Nephron (organoid): Measurements from ENCODE around the gene JAZF1.

ENCODE experiments used
- H3K27ac Mint-ChIP-seq, 3 experiments: 2 replicates each; pipeline ENCODE4 v1.8.0; 2020; ENCODE audit warnings: mixed read lengths in 3 of 3, mild to moderate bottlenecking in 2 of 3, moderate library complexity in 1 of 3
- H3K27me3 Mint-ChIP-seq: 2 replicates; pipeline ENCODE4 v1.8.0; 2021; ENCODE audit warnings: low read depth, mild to moderate bottlenecking, moderate library complexity, mixed read lengths
- H3K36me3 Mint-ChIP-seq: 2 replicates; pipeline ENCODE4 v1.8.0; 2020; ENCODE audit warnings: low read depth, mixed read lengths
- H3K4me1 Mint-ChIP-seq: 2 replicates; pipeline ENCODE4 v1.8.0; 2020; ENCODE audit warnings: mixed read lengths
- H3K4me3 Mint-ChIP-seq, 3 experiments: 2 replicates each; pipeline ENCODE4 v1.8.0; 2020; ENCODE audit warnings: mild to moderate bottlenecking in 3 of 3, mixed read lengths in 3 of 3, moderate library complexity in 2 of 3
- H3K9me3 Mint-ChIP-seq: 2 replicates; pipeline ENCODE4 v1.8.0; 2020; ENCODE audit warnings: mixed read lengths
- CTCF ChIP-seq, 3 experiments: fragments of 200-600 bp; sonication (generic); IDR thresholded peaks; one replicate each; pipeline ENCODE4 v1.5.0; 2021; ENCODE audit warnings: antibody characterized with exemption in 3 of 3; ENCODE audit not compliant: unreplicated experiment in 3 of 3

The JAZF1 gene

GRCh38 chr7:28093623-28094232 is 86.9 kb downstream of the JAZF1 start:
- peaks cover 17% of the 10 kb centered on the region for H3K4me1 Mint-ChIP-seq
- TF ChIP-seq CTCF (IDR thresholded peaks at IDR 0.05; ENCODE audit: unreplicated experiment in 3 of 3), result peak; percentile 56 to 62 (median 60)
- no peak overlapping the region for H3K4me3 Mint-ChIP-seq

GRCh38 chr7:28091190-28091589 is 89.4 kb downstream of the JAZF1 start:
- no peaks in the 10 kb centered on the region for H3K27me3 Mint-ChIP-seq
- no peak overlapping the region for H3K27ac Mint-ChIP-seq
- no peaks in the 10 kb centered on the region for H3K36me3 Mint-ChIP-seq
- peaks cover 15% of the 10 kb centered on the region for H3K4me1 Mint-ChIP-seq
- H3K9me3 Mint-ChIP-seq, result no peaks in the 10 kb centered on the region
- no peak for TF ChIP-seq CTCF (IDR thresholded peaks at IDR 0.05; ENCODE audit: unreplicated experiment in 3 of 3)
- H3K4me3 Mint-ChIP-seq, result no peak overlapping the region

More at GRCh38 chr7:28093623-28094232, 86.9 kb downstream of the JAZF1 start:
- no peaks in the 10 kb centered on the region for H3K27me3 Mint-ChIP-seq
- no peak overlapping the region for H3K27ac Mint-ChIP-seq
- H3K9me3 Mint-ChIP-seq, result no peaks in the 10 kb centered on the region
- H3K36me3 Mint-ChIP-seq, result no peaks in the 10 kb centered on the region

- peaks cover 13% of the 10 kb centered on the region for H3K4me1 Mint-ChIP-seq
These were observed 91.5 kb downstream of the JAZF1 start for GRCh38 chr7:28088901-28089714.

GRCh38 chr7:28088032-28088431 is 92.6 kb downstream of the JAZF1 start:
- no peaks in the 10 kb centered on the region for H3K9me3 Mint-ChIP-seq
- no peak overlapping the region for H3K4me3 Mint-ChIP-seq
- peaks cover 17% of the 10 kb centered on the region for H3K4me1 Mint-ChIP-seq
- no peak overlapping the region for H3K27ac Mint-ChIP-seq
- H3K36me3 Mint-ChIP-seq, result no peaks in the 10 kb centered on the region
- H3K27me3 Mint-ChIP-seq, result no peaks in the 10 kb centered on the region
- TF ChIP-seq CTCF (IDR thresholded peaks at IDR 0.05; ENCODE audit: unreplicated experiment in 3 of 3), result no peak

More at GRCh38 chr7:28088901-28089714, 91.5 kb downstream of the JAZF1 start:
- no peak for TF ChIP-seq CTCF (IDR thresholded peaks at IDR 0.05; ENCODE audit: unreplicated experiment in 3 of 3)
- Mint-ChIP-seq H3K9me3 (no peaks in the 10 kb centered on the region), H3K27me3 (no peaks in the 10 kb centered on the region), H3K36me3 (no peaks in the 10 kb centered on the region), H3K27ac (no peak overlapping the region), H3K4me3 (no peak overlapping the region)

- Mint-ChIP-seq H3K4me1 (peaks cover 19% of the 10 kb centered on the region), H3K9me3 (no peaks in the 10 kb centered on the region), H3K27me3 (no peaks in the 10 kb centered on the region), H3K27ac (no peak overlapping the region), H3K36me3 (no peaks in the 10 kb centered on the region), H3K4me3 (no peak overlapping the region)
- no peak for TF ChIP-seq CTCF (IDR thresholded peaks at IDR 0.05; ENCODE audit: unreplicated experiment in 3 of 3)
These were observed 94.4 kb downstream of the JAZF1 start for GRCh38 chr7:28086198-28086597.
